Fibroblast of lung (primary cell): ENCODE data around the gene ASAP2. TPM values are rescaled to one million over a fixed set of nuclear protein-coding genes. Genes with fewer than 3 reads are reported as not detected.

Experiments
- DNase-seq, 2 donors: peaks; one replicate each; pipeline versions ENCODE4 v3.0.0 to v3.0.0-alpha.2; 2010; ENCODE audit warnings: low read depth in 2 of 2
- H2AFZ ChIP-seq: 2 replicates; pipeline ENCODE4 v1.5.1; 2012; ENCODE audit warnings: low read length, control low read depth, inconsistent platforms
- H3K27ac ChIP-seq: 2 replicates; pipeline ENCODE4 v1.5.1; 2011; ENCODE audit warnings: low read length, control low read depth; ENCODE audit not compliant: insufficient read depth
- H3K27me3 ChIP-seq: 2 replicates; pipeline ENCODE4 v1.5.1; 2011; ENCODE audit warnings: mild to moderate bottlenecking, low read length; ENCODE audit not compliant: control insufficient read depth, insufficient read depth
- H3K36me3 ChIP-seq: 2 replicates; pipeline ENCODE4 v1.5.1; 2011; ENCODE audit warnings: low read length; ENCODE audit not compliant: control insufficient read depth, insufficient read depth
- H3K4me1 ChIP-seq: 2 replicates; pipeline ENCODE4 v1.5.1; 2011; ENCODE audit warnings: low read length; ENCODE audit not compliant: control insufficient read depth, insufficient read depth; ENCODE audit errors: extremely low read depth
- H3K4me2 ChIP-seq: 2 replicates; pipeline ENCODE4 v1.5.1; 2011; ENCODE audit warnings: low read length, control low read depth; ENCODE audit not compliant: insufficient read depth; ENCODE audit errors: extremely low read depth
- H3K4me3 ChIP-seq, 4 experiments: fragments of 200-600 bp in 1 of 4; sonication (generic) in 1 of 4; replicated peaks in 1 of 4; 2 replicates each; pipeline ENCODE4 v1.5.1; 2011 to 2016; ENCODE audit warnings: low read length in 4 of 4, low read depth in 3 of 4, mild to moderate bottlenecking in 3 of 4, control low read depth in 2 of 4, inconsistent platforms in 1 of 4, mixed read lengths in 1 of 4; ENCODE audit not compliant: insufficient read depth in 1 of 4; ENCODE audit errors: control extremely low read depth in 1 of 4
- H3K79me2 ChIP-seq: 2 replicates; pipeline ENCODE4 v1.5.1; 2012; ENCODE audit warnings: mild to moderate bottlenecking, low read length, inconsistent platforms; ENCODE audit not compliant: control insufficient read depth, insufficient read depth
- H3K9ac ChIP-seq: 2 replicates; pipeline ENCODE4 v1.5.1; 2011; ENCODE audit warnings: mild to moderate bottlenecking, low read length, control low read depth; ENCODE audit not compliant: insufficient read depth
- H3K9me3 ChIP-seq: 2 replicates; pipeline ENCODE4 v1.5.1; 2012; ENCODE audit warnings: low read depth, low read length; ENCODE audit not compliant: control insufficient read depth, insufficient read depth
- H4K20me1 ChIP-seq: 2 replicates; pipeline ENCODE4 v1.5.1; 2011; ENCODE audit warnings: low read length; ENCODE audit not compliant: control insufficient read depth, insufficient read depth; ENCODE audit errors: extremely low read depth
- EZH2 ChIP-seq: IDR thresholded peaks from 2 replicates; pipeline ENCODE4 v1.5.1; 2012; ENCODE audit warnings: low read length, control low read depth, mild to moderate bottlenecking; ENCODE audit errors: missing control alignments
- polyA plus RNA-seq, 2 donors: library from polyadenylated mRNA; depleted of rRNA in 1 of 2; stranded (reverse) in 1 of 2; unstranded in 1 of 2; fragments of >200 nt; gene quantifications; 2 replicates each; pipeline ENCODE4 v1.2.1, GENCODE V29; 2011 to 2012; ENCODE audit warnings: missing spikeins in 1 of 2
- total RNA-seq: library from RNA; depleted of rRNA; stranded (reverse); fragments of >200 nt; gene quantifications from 2 replicates; pipeline ENCODE4 v1.2.1, GENCODE V29; 2014
- TF ChIP-seq, protein P1 (sequence below), 2 donors: IDR thresholded peaks in 1 of 2; conservative IDR thresholded peaks in 1 of 2; 1 replicate in 1 of 2; 2 replicates in 1 of 2; pipeline ENCODE4 v1.5.1; 2011 to 2012; ENCODE audit warnings: low read length in 2 of 2, control low read depth in 1 of 2, inconsistent platforms in 1 of 2, low read depth in 1 of 2, mild to moderate bottlenecking in 1 of 2

ASAP2 gene
- total and polyA plus RNA-seq, 2 donors (not counting 1 experiment from before 2014, with no cell fraction given), result 19.2 to 19.9 TPM

GRCh38 chr2:9441556-9441955 lies 234.9 kb downstream of the ASAP2 start:
- no peak overlapping the region for H3K27ac ChIP-seq
- TF ChIP-seq, protein P1, sequence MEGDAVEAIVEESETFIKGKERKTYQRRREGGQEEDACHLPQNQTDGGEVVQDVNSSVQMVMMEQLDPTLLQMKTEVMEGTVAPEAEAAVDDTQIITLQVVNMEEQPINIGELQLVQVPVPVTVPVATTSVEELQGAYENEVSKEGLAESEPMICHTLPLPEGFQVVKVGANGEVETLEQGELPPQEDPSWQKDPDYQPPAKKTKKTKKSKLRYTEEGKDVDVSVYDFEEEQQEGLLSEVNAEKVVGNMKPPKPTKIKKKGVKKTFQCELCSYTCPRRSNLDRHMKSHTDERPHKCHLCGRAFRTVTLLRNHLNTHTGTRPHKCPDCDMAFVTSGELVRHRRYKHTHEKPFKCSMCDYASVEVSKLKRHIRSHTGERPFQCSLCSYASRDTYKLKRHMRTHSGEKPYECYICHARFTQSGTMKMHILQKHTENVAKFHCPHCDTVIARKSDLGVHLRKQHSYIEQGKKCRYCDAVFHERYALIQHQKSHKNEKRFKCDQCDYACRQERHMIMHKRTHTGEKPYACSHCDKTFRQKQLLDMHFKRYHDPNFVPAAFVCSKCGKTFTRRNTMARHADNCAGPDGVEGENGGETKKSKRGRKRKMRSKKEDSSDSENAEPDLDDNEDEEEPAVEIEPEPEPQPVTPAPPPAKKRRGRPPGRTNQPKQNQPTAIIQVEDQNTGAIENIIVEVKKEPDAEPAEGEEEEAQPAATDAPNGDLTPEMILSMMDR (conservative IDR thresholded peaks at IDR 0.05 in 1 of 2, IDR thresholded peaks at IDR 0.05 in 1 of 2; ENCODE audit: low read depth in 1 of 2, low read length in 2 of 2), result no peak
- no peak for TF ChIP-seq EZH2
- H3K4me1 ChIP-seq, result peaks cover 10% of the 10 kb centered on the region
- H4K20me1 ChIP-seq, result no peaks in the 10 kb centered on the region
- H3K9ac ChIP-seq, result no peak overlapping the region
- DNase-seq, result peak in 1 of 2 donors; percentile 31
- no peaks in the 10 kb centered on the region for H3K27me3 ChIP-seq
- H3K4me3 ChIP-seq, result no peak overlapping the region
- no peaks in the 10 kb centered on the region for H3K79me2 ChIP-seq
- no peaks in the 10 kb centered on the region for H3K9me3 ChIP-seq
- H3K36me3 ChIP-seq, result peaks cover 7% of the 10 kb centered on the region
- no peak overlapping the region for H3K4me2 ChIP-seq
- H2AFZ ChIP-seq, result no peak overlapping the region

GRCh38 chr2:9443526-9443925 lies 236.9 kb downstream of the ASAP2 start:
- no peak overlapping the region for H2AFZ ChIP-seq
- H3K4me3 ChIP-seq, result no peak overlapping the region
- H4K20me1 ChIP-seq, result no peaks in the 10 kb centered on the region
- TF ChIP-seq EZH2, result no peak
- TF ChIP-seq, protein P1 (conservative IDR thresholded peaks at IDR 0.05 in 1 of 2, IDR thresholded peaks at IDR 0.05 in 1 of 2; ENCODE audit: low read depth in 1 of 2, low read length in 2 of 2), result no peak
- no peak overlapping the region for H3K4me2 ChIP-seq
- peaks cover 5% of the 10 kb centered on the region for H3K36me3 ChIP-seq
- H3K9me3 ChIP-seq, result no peaks in the 10 kb centered on the region
- peaks cover 10% of the 10 kb centered on the region for H3K4me1 ChIP-seq
- no peak overlapping the region for H3K27ac ChIP-seq
- no peak overlapping the region for H3K9ac ChIP-seq
- H3K27me3 ChIP-seq, result no peaks in the 10 kb centered on the region
- no peak for DNase-seq
- H3K79me2 ChIP-seq, result no peaks in the 10 kb centered on the region

GRCh38 chr2:9445089-9445488 lies 238.5 kb downstream of the ASAP2 start:
- TF ChIP-seq, protein P1 (conservative IDR thresholded peaks at IDR 0.05 in 1 of 2, IDR thresholded peaks at IDR 0.05 in 1 of 2; ENCODE audit: low read depth in 1 of 2, low read length in 2 of 2), result no peak
- no peak for TF ChIP-seq EZH2
- Histone ChIP-seq H3K4me1 (peaks cover 5% of the 10 kb centered on the region), H3K27ac (no peak overlapping the region), H3K27me3 (no peaks in the 10 kb centered on the region), H3K36me3 (peaks cover 9% of the 10 kb centered on the region), H3K79me2 (no peaks in the 10 kb centered on the region), H3K9me3 (no peaks in the 10 kb centered on the region), H3K9ac (no peak overlapping the region), H3K4me3 (no peak overlapping the region), H3K4me2 (no peak overlapping the region), H2AFZ (no peak overlapping the region), H4K20me1 (no peaks in the 10 kb centered on the region)
- no peak for DNase-seq
